Natural killer cell treated with Interleukin-12 subunit alpha and Interleukin-12 subunit beta and Interleukin-15 and Interleukin-18, amount 100 ng/mL, for 72 hours (primary cell): ENCODE measurements around the gene LRRC66. TPM values are rescaled to one million over a fixed set of nuclear protein-coding genes. Genes with fewer than 3 reads are reported as not detected.

ENCODE experiments used
- ATAC-seq, 2 donors: fragments of 150-1000 bp; cut with Tn5 transposase in 1 of 2; sonication (Bioruptor Pico), chemical (Tn5 transposase) in 1 of 2; 2 replicates each; pipeline ENCODE4 v1.10.0; 2021
- DNase-seq: peaks from one replicate; pipeline ENCODE4 v3.0.0; 2022; ENCODE audit warnings: low spot score
- H3K27ac Mint-ChIP-seq, 2 donors: 1 replicate in 1 of 2; 2 replicates in 1 of 2; pipeline ENCODE4 v1.8.0; 2022; ENCODE audit warnings: mixed read lengths in 2 of 2, mild to moderate bottlenecking in 1 of 2, moderate library complexity in 1 of 2
- H3K27me3 Mint-ChIP-seq, 2 donors: 1 replicate in 1 of 2; 2 replicates in 1 of 2; pipeline ENCODE4 v1.8.0; 2022; ENCODE audit warnings: mixed read lengths in 2 of 2
- H3K36me3 Mint-ChIP-seq: one replicate; pipeline ENCODE4 v1.8.0; 2022; ENCODE audit warnings: mixed read lengths
- H3K4me1 Mint-ChIP-seq, 2 donors: 1 replicate in 1 of 2; 2 replicates in 1 of 2; pipeline ENCODE4 v1.8.0; 2022; ENCODE audit warnings: low read depth in 2 of 2, mixed read lengths in 2 of 2, mild to moderate bottlenecking in 1 of 2
- H3K4me3 Mint-ChIP-seq: one replicate; pipeline ENCODE4 v1.8.0; 2022; ENCODE audit warnings: mixed read lengths
- H3K9me3 Mint-ChIP-seq: 2 replicates; pipeline ENCODE4 v1.8.0; 2022; ENCODE audit warnings: mixed read lengths
- total RNA-seq, 2 donors: library from RNA; stranded (reverse); gene quantifications; one replicate each; pipeline ENCODE4 v1.2.3, GENCODE V29; 2022

Gene LRRC66, protein sequence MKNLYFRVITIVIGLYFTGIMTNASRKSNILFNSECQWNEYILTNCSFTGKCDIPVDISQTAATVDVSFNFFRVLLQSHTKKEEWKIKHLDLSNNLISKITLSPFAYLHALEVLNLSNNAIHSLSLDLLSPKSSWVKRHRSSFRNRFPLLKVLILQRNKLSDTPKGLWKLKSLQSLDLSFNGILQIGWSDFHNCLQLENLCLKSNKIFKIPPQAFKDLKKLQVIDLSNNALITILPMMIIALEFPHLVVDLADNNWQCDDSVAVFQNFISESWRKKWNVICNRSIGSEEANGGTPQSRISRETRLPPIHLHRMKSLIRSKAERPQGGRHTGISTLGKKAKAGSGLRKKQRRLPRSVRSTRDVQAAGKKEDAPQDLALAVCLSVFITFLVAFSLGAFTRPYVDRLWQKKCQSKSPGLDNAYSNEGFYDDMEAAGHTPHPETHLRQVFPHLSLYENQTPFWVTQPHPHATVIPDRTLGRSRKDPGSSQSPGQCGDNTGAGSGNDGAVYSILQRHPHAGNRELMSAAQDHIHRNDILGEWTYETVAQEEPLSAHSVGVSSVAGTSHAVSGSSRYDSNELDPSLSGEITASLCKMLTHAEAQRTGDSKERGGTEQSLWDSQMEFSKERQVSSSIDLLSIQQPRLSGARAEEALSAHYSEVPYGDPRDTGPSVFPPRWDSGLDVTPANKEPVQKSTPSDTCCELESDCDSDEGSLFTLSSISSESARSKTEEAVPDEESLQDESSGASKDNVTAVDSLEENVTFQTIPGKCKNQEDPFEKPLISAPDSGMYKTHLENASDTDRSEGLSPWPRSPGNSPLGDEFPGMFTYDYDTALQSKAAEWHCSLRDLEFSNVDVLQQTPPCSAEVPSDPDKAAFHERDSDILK
- under 1 TPM in 1 of 2 donors, not detected in 1; 0.17 TPM for total RNA-seq

DNA sequence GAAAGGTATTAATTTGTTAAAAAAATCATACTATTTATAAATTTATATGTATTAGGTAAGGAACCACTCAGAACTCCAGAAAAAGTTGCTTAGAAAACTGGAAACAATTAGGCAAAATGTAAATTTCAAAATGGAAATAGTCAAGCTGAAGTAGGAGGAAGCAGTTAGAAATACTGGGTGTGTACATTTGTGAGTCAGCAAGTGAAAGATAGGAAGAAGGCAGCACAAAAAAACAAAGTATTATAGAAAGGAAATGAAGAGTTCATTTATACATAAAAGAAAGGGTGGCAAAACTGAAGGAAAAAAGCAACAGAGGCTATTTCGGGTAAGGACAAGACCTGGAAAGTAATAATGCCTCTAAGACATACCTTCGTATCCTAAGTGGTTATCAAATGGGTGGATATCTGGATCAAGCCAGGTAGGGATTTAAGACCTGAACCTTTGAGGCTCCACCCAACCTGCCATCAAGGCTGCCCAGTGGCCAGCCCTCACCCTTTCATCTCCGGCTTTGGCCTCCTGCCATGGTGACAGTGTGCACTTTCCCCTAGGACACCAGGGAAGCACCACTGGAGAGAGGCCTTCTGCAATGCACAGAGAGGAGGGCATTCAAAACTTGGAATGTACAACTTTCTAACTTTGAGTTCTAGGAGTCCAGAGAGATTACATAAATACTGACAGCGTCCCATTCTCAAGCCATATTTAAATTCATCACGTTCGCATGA is at the start of gene LRRC66:
Gene LRRC66, minus strand, starts transcription at position 428 of the 722 bp plus-strand sequence. CDS start 2,750 bp downstream, outside the sequence.
- no peak within 1 kb of the TSS for H3K4me3 Mint-ChIP-seq
- no peaks in the 10 kb centered on the region for H3K9me3 Mint-ChIP-seq
- ATAC-seq, result no peak
- no peak within 1 kb of the TSS for H3K27ac Mint-ChIP-seq
- no peak for DNase-seq
- H3K36me3 Mint-ChIP-seq, result no peaks in the 10 kb centered on the region
- H3K27me3 Mint-ChIP-seq, result no peaks in the 10 kb centered on the region
- no peaks in the 10 kb centered on the region for H3K4me1 Mint-ChIP-seq

- peaks cover 6% of the 10 kb centered on the region for H3K36me3 Mint-ChIP-seq
- no peak for ATAC-seq
- H3K4me1 Mint-ChIP-seq, result no peaks in the 10 kb centered on the region
Measured at GRCh38 chr4:52069571-52069970, 49.4 kb upstream of the LRRC66 start.

GRCh38 chr4:52059372-52059771 is 39.2 kb upstream of the LRRC66 start:
- no peaks in the 10 kb centered on the region for H3K4me1 Mint-ChIP-seq
- no peak overlapping the region for H3K27ac Mint-ChIP-seq
- H3K36me3 Mint-ChIP-seq, result no peaks in the 10 kb centered on the region
- peaks cover 5 to 23% of the 10 kb centered on the region in 2 donors for H3K27me3 Mint-ChIP-seq
- H3K4me3 Mint-ChIP-seq, result no peak overlapping the region
- no peaks in the 10 kb centered on the region for H3K9me3 Mint-ChIP-seq
- no peak for DNase-seq
- no peak for ATAC-seq

More at GRCh38 chr4:52069571-52069970, 49.4 kb upstream of the LRRC66 start:
- Mint-ChIP-seq H3K27ac (no peak overlapping the region), H3K9me3 (peaks cover 9% of the 10 kb centered on the region), H3K27me3 (peaks cover 0 to 27% of the 10 kb centered on the region in 2 donors), H3K4me3 (no peak overlapping the region)
- no peak for DNase-seq

DNA sequence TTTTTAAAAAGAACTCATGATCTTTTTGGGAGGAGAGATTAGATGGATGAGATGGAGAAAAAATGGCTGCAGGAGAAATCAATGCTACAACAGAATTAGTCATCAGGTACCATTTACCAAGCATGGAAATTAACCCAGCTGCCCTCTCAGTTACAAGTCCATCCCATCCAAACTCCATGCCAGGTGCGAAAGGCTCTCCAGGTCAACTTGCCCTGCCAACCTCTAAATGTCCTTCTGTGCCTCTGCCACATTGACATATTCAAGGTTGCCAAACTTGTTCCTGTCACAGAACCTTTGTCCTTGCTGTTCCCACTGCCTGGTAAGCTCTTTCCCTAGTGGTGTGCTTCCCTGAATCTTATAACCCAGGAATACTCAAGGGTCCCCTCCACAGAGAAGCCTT is 38.1 kb upstream of the LRRC66 start:
- Mint-ChIP-seq H3K4me1 (no peaks in the 10 kb centered on the region), H3K9me3 (peaks cover 4% of the 10 kb centered on the region), H3K36me3 (peaks cover 5% of the 10 kb centered on the region), H3K4me3 (no peak overlapping the region), H3K27me3 (peaks cover 12 to 33% of the 10 kb centered on the region in 2 donors), H3K27ac (no peak overlapping the region)
- no peak for ATAC-seq
- DNase-seq, result no peak

GRCh38 chr4:52057196-52057595 is 37.0 kb upstream of the LRRC66 start:
- peaks cover 19 to 43% of the 10 kb centered on the region in 2 donors for H3K27me3 Mint-ChIP-seq
- no peak for DNase-seq
- peaks cover 7% of the 10 kb centered on the region for H3K36me3 Mint-ChIP-seq
- peaks cover 4% of the 10 kb centered on the region for H3K9me3 Mint-ChIP-seq
- peaks cover 3 to 4% of the 10 kb centered on the region in 2 donors for H3K4me1 Mint-ChIP-seq
- no peak overlapping the region for H3K4me3 Mint-ChIP-seq
- no peak for ATAC-seq
- no peak overlapping the region for H3K27ac Mint-ChIP-seq

- peaks cover 7% of the 10 kb centered on the region for H3K36me3 Mint-ChIP-seq
- no peak overlapping the region for H3K4me3 Mint-ChIP-seq
- H3K9me3 Mint-ChIP-seq, result peaks cover 4% of the 10 kb centered on the region
- no peak for ATAC-seq
- no peak overlapping the region for H3K27ac Mint-ChIP-seq
- peaks cover 6 to 7% of the 10 kb centered on the region in 2 donors for H3K4me1 Mint-ChIP-seq
- no peak for DNase-seq
- H3K27me3 Mint-ChIP-seq, result peaks cover 25 to 49% of the 10 kb centered on the region in 2 donors
Measured at GRCh38 chr4:52054254-52054653, 34.1 kb upstream of the LRRC66 start.

- peaks cover 31 to 51% of the 10 kb centered on the region in 2 donors for H3K27me3 Mint-ChIP-seq
- H3K27ac Mint-ChIP-seq, result no peak overlapping the region
- peaks cover 6 to 7% of the 10 kb centered on the region in 2 donors for H3K4me1 Mint-ChIP-seq
- peak overlapping the region; percentile 34 for H3K4me3 Mint-ChIP-seq
- peaks cover 4% of the 10 kb centered on the region for H3K9me3 Mint-ChIP-seq
- peaks cover 7% of the 10 kb centered on the region for H3K36me3 Mint-ChIP-seq
- DNase-seq (no peak), ATAC-seq (peak in 1 of 2 donors; percentile 41)
Measured at GRCh38 chr4:52052475-52052780, 32.3 kb upstream of the LRRC66 start.

DNA sequence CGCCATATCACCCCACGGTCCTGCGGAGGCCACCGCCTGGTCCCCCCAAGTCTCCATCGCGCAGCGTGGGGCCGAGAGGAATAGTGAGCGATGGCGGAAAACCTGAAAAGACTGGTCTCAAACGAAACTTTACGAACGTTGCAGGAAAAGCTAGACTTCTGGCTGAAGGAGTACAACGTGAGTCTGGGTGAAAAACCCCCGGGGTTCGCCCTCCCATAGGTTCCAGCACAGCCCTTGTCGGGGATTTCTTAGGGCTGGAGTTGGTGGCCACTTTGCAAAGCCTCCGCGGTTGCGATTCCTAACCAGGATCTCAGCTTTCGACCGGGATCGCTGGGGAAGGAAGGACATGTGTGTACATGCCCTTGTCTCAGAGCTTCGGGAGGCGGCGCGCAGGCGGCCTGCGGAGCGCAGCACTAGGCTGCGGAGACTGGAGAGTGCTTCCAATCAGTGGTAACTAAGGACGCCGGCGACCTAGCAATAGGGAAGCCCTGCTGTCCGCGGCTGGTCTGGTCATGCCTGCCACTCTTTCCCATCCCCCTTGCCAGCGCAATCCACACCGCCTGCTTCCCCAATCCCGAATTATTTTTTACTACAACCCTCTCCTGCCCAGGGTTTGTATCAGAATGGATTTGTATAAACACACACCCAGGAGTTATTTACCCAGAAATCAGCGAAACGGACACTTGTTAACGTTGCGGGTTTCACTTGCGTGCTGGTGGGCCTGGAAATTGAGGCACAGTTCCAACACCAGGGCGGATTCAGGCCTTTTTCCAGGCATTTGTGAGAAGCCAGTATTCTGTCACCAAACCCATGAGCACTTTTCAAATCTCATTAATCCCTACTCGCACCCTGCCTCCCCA is 31.7 kb upstream of the LRRC66 start:
- Mint-ChIP-seq H3K9me3 (peaks cover 4% of the 10 kb centered on the region), H3K27ac (no peak overlapping the region), H3K36me3 (peaks cover 7% of the 10 kb centered on the region), H3K27me3 (peaks cover 30 to 52% of the 10 kb centered on the region in 2 donors), H3K4me3 (peak overlapping the region; percentile 34), H3K4me1 (peaks cover 6 to 7% of the 10 kb centered on the region in 2 donors)
- ATAC-seq (peak; percentile 44 to 48), DNase-seq (no peak)

DNA sequence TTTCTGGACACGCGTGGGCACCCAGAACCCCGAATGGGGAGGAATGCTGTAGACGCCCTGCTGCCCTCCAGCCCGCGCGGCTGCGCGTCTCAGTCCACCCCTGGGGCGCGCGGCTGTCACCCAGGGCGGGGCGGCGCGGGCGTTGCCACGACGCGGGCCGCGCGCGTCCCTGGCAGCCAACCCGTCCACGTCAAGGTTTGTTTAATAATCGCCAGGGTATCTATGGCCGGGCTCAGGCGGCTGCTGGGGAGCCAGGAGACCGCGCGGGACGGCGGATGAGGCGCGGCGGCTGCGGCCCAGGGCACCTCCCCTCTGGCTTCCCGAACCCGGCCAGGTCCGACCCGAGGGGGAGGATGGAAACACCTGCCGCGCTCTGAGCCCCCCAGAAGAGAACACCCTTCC is 31.1 kb upstream of the LRRC66 start, which contains the start of gene SPATA18:
Gene SPATA18, plus strand, starts transcription at position 92 of the 402 bp plus-strand sequence. CDS start 401 bp downstream, outside the sequence.
- Mint-ChIP-seq H3K36me3 (peaks cover 7% of the 10 kb centered on the region), H3K4me3 (peak within 1 kb of the TSS; percentile 34), H3K9me3 (peaks cover 4% of the 10 kb centered on the region), H3K27ac (no peak within 1 kb of the TSS), H3K4me1 (peaks cover 6 to 7% of the 10 kb centered on the region in 2 donors), H3K27me3 (peaks cover 28 to 51% of the 10 kb centered on the region in 2 donors)
- DNase-seq (no peak), ATAC-seq (peak in 1 of 2 donors; percentile 57)

GRCh38 chr4:52049266-52049665 is 29.1 kb upstream of the LRRC66 start:
- H3K4me3 Mint-ChIP-seq, result no peak overlapping the region
- peaks cover 26 to 44% of the 10 kb centered on the region in 2 donors for H3K27me3 Mint-ChIP-seq
- DNase-seq, result no peak
- no peak overlapping the region for H3K27ac Mint-ChIP-seq
- peaks cover 7% of the 10 kb centered on the region for H3K36me3 Mint-ChIP-seq
- ATAC-seq, result no peak
- H3K9me3 Mint-ChIP-seq, result peaks cover 4% of the 10 kb centered on the region
- H3K4me1 Mint-ChIP-seq, result peaks cover 6 to 7% of the 10 kb centered on the region in 2 donors

DNA sequence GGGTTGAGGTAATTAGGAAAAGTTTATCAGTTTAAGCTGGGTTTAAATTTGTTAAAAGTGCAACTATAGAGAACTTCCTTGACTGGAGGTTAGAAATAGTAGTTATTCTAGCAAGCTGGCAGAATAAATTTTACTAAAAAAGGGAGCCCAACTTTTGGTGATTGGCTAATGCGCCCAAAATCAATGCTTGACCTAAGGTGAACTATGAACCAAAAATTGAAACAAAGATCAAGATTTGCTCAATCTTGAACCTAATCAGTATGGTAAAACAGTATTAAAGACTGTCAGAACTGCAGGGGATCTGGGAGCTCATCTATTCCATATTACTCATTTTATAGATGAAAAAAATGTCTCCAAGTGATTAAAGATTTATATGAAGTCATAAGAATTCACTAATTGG is 24.9 kb upstream of the LRRC66 start:
- Mint-ChIP-seq H3K4me3 (no peak overlapping the region), H3K4me1 (no peaks in the 10 kb centered on the region), H3K27me3 (peaks cover 22 to 40% of the 10 kb centered on the region in 2 donors), H3K36me3 (no peaks in the 10 kb centered on the region), H3K9me3 (no peaks in the 10 kb centered on the region), H3K27ac (no peak overlapping the region)
- no peak for ATAC-seq
- no peak for DNase-seq

- DNase-seq (peak; percentile 66), ATAC-seq (peak; percentile 91 to 94)
- peak within 1 kb of the TSS; percentile 91 for H3K4me3 Mint-ChIP-seq
- peaks cover 48 to 58% of the 10 kb centered on the region in 2 donors for H3K27me3 Mint-ChIP-seq
- peaks cover 12 to 21% of the 10 kb centered on the region in 2 donors for H3K4me1 Mint-ChIP-seq
- H3K9me3 Mint-ChIP-seq, result no peaks in the 10 kb centered on the region
- peaks cover 5% of the 10 kb centered on the region for H3K36me3 Mint-ChIP-seq
- peak within 1 kb of the TSS; percentile 44 to 49 for H3K27ac Mint-ChIP-seq
Measured at GRCh38 chr4:52038103-52038912, 18.1 kb upstream of the LRRC66 start, which contains the start of gene SGCB. Gene SGCB, minus strand, starts transcription at chr4:52038299. Its CDS starts 40 bp downstream, at chr4:52038259.
